ENCODE results near the gene RALGAPA2.

The RALGAPA2 gene

GRCh38 chr20:20517296-20517695 lies 195.1 kb downstream of the RALGAPA2 start:
- Histone ChIP-seq H3K27ac (ENCODE audit: low read depth, low read length, poor library complexity, severe bottlenecking) (no peak overlapping the region), H3K79me2 (ENCODE audit: insufficient read depth, low read length) (no peaks in the 10 kb centered on the region), H3K36me3 (ENCODE audit: insufficient read depth, low read length) (no peaks in the 10 kb centered on the region), H4K20me1 (ENCODE audit: insufficient read depth, low read length) (no peaks in the 10 kb centered on the region), H3K4me2 (ENCODE audit: low read length) (no peak overlapping the region), H3K4me3 (ENCODE audit: low read depth, low read length, poor library complexity, severe bottlenecking) (no peak overlapping the region), H3K27me3 (ENCODE audit: insufficient read depth, low read length) (no peaks in the 10 kb centered on the region), H2AFZ (ENCODE audit: low read length) (no peak overlapping the region), H3K9me2 (ENCODE audit: low read depth, low read length) (no peaks in the 10 kb centered on the region), H3K9ac (ENCODE audit: low read length) (no peak overlapping the region), H3F3A (ENCODE audit: insufficient read depth, low read length) (no peaks in the 10 kb centered on the region), H3K9me3 (ENCODE audit: low read length) (no peaks in the 10 kb centered on the region; the same call in 1 of the 2 replicates), H3K4me1 (ENCODE audit: insufficient read depth, low read length, severe bottlenecking) (no peaks in the 10 kb centered on the region)
- TF ChIP-seq EZH2 (IDR thresholded peaks at IDR 0.05; ENCODE audit: borderline replicate concordance, low read length) (no peak), CTCF (IDR thresholded peaks at IDR 0.05; ENCODE audit: low read length) (no peak)

GRCh38 chr20:20513720-20514119 lies 198.7 kb downstream of the RALGAPA2 start:
- H3K9ac ChIP-seq (ENCODE audit: low read length), result no peak overlapping the region
- no peak overlapping the region for H3K27ac ChIP-seq (ENCODE audit: low read depth, low read length, poor library complexity, severe bottlenecking)
- no peak for TF ChIP-seq EZH2 (IDR thresholded peaks at IDR 0.05; ENCODE audit: borderline replicate concordance, low read length)
- TF ChIP-seq CTCF (IDR thresholded peaks at IDR 0.05; ENCODE audit: low read length), result no peak

GRCh38 chr20:20505554-20505953 lies 206.9 kb downstream of the RALGAPA2 start:
- no peak overlapping the region for H2AFZ ChIP-seq (ENCODE audit: low read length)
- H3K9me3 ChIP-seq (ENCODE audit: low read length), result no peaks in the 10 kb centered on the region
- TF ChIP-seq EZH2 (IDR thresholded peaks at IDR 0.05; ENCODE audit: borderline replicate concordance, low read length), result no peak
- TF ChIP-seq CTCF (IDR thresholded peaks at IDR 0.05; ENCODE audit: low read length), result no peak
- H3K4me1 ChIP-seq (ENCODE audit: insufficient read depth, low read length, severe bottlenecking), result no peaks in the 10 kb centered on the region
- H3K36me3 ChIP-seq (ENCODE audit: insufficient read depth, low read length), result no peaks in the 10 kb centered on the region
- H3F3A ChIP-seq (ENCODE audit: insufficient read depth, low read length), result no peaks in the 10 kb centered on the region
- H3K4me2 ChIP-seq (ENCODE audit: low read length), result no peak overlapping the region
- no peak overlapping the region for H3K27ac ChIP-seq (ENCODE audit: low read depth, low read length, poor library complexity, severe bottlenecking)
- no peak overlapping the region for H3K4me3 ChIP-seq (ENCODE audit: low read depth, low read length, poor library complexity, severe bottlenecking)
- H3K27me3 ChIP-seq (ENCODE audit: insufficient read depth, low read length), result no peaks in the 10 kb centered on the region
- no peaks in the 10 kb centered on the region for H4K20me1 ChIP-seq (ENCODE audit: insufficient read depth, low read length)
- no peaks in the 10 kb centered on the region for H3K9me2 ChIP-seq (ENCODE audit: low read depth, low read length)
- H3K9ac ChIP-seq (ENCODE audit: low read length), result no peak overlapping the region
- no peaks in the 10 kb centered on the region for H3K79me2 ChIP-seq (ENCODE audit: insufficient read depth, low read length)

More at GRCh38 chr20:20513720-20514119, 198.7 kb downstream of the RALGAPA2 start:
- H3K27me3 ChIP-seq (ENCODE audit: insufficient read depth, low read length), result no peaks in the 10 kb centered on the region
- no peaks in the 10 kb centered on the region for H4K20me1 ChIP-seq (ENCODE audit: insufficient read depth, low read length)
- H3K9me3 ChIP-seq (ENCODE audit: low read length), result no peaks in the 10 kb centered on the region; the same call in 1 of the 2 replicates
- H3K4me3 ChIP-seq (ENCODE audit: low read depth, low read length, poor library complexity, severe bottlenecking), result no peak overlapping the region
- H3K4me1 ChIP-seq (ENCODE audit: insufficient read depth, low read length, severe bottlenecking), result no peaks in the 10 kb centered on the region
- H3K4me2 ChIP-seq (ENCODE audit: low read length), result no peak overlapping the region
- H2AFZ ChIP-seq (ENCODE audit: low read length), result no peak overlapping the region
- no peaks in the 10 kb centered on the region for H3K9me2 ChIP-seq (ENCODE audit: low read depth, low read length)
- no peaks in the 10 kb centered on the region for H3K36me3 ChIP-seq (ENCODE audit: insufficient read depth, low read length)
- H3K79me2 ChIP-seq (ENCODE audit: insufficient read depth, low read length), result no peaks in the 10 kb centered on the region
- no peaks in the 10 kb centered on the region for H3F3A ChIP-seq (ENCODE audit: insufficient read depth, low read length)

All from OCI-LY1 (cell line).